IPS-18c (cell line): Measurements from ENCODE around the gene RPUSD1.
"Not testable (repeated sequence)": the region's sequence is repeated elsewhere in the genome, so short reads cannot be mapped to it uniquely, and the experiment has no call there.

Experiments
- H3K4me3 ChIP-seq: 2 replicates; pipeline ENCODE4 v1.7.0; 2013; ENCODE audit warnings: low read depth, mild to moderate bottlenecking, low read length, moderate library complexity; ENCODE audit not compliant: insufficient read depth
- H3K9me3 ChIP-seq: one replicate; pipeline ENCODE4 v1.6.1; 2013; ENCODE audit warnings: mild to moderate bottlenecking, low read length, moderate library complexity; ENCODE audit not compliant: control insufficient read depth, insufficient read depth

The RPUSD1 gene

GRCh38 chr16:821751-822150 lies 33.6 kb upstream of the RPUSD1 start:
- Histone ChIP-seq H3K9me3 (no peaks in the 10 kb centered on the region), H3K4me3 (no peak overlapping the region)

- no peak overlapping the region for H3K4me3 ChIP-seq
Observed at GRCh38 chr16:820748-821147, 32.6 kb upstream of the RPUSD1 start.

GRCh38 chr16:820044-820408 lies 31.8 kb upstream of the RPUSD1 start:
- H3K9me3 ChIP-seq, H3K4me3 ChIP-seq: not testable (repeated sequence)

More at GRCh38 chr16:820748-821147, 32.6 kb upstream of the RPUSD1 start:
- no peaks in the 10 kb centered on the region for H3K9me3 ChIP-seq

GRCh38 chr16:819336-820043 lies 31.3 kb upstream of the RPUSD1 start:
- Histone ChIP-seq H3K9me3 (no peaks in the 10 kb centered on the region), H3K4me3 (no peak overlapping the region)

- Histone ChIP-seq H3K4me3 (no peak overlapping the region), H3K9me3 (no peaks in the 10 kb centered on the region)
Observed at GRCh38 chr16:818592-818991, 30.4 kb upstream of the RPUSD1 start.

GRCh38 chr16:818132-818531 lies 30.0 kb upstream of the RPUSD1 start:
- no peak overlapping the region for H3K4me3 ChIP-seq

GRCh38 chr16:817001-817906 lies 29.1 kb upstream of the RPUSD1 start:
- Histone ChIP-seq H3K9me3 (no peaks in the 10 kb centered on the region), H3K4me3 (no peak overlapping the region)

More at GRCh38 chr16:818132-818531, 30.0 kb upstream of the RPUSD1 start:
- no peaks in the 10 kb centered on the region for H3K9me3 ChIP-seq

- Histone ChIP-seq H3K9me3 (no peaks in the 10 kb centered on the region), H3K4me3 (no peak overlapping the region)
Observed at GRCh38 chr16:815861-816260, 27.7 kb upstream of the RPUSD1 start.

GRCh38 chr16:814974-815373 lies 26.8 kb upstream of the RPUSD1 start:
- H3K9me3 ChIP-seq = no peaks in the 10 kb centered on the region
- H3K4me3 ChIP-seq = no peak overlapping the region

- H3K4me3 ChIP-seq = no peak overlapping the region
Observed at GRCh38 chr16:813916-814412, 25.8 kb upstream of the RPUSD1 start.

GRCh38 chr16:813204-813915 lies 25.2 kb upstream of the RPUSD1 start:
- Histone ChIP-seq H3K4me3 (peak overlapping the region; percentile 47), H3K9me3 (no peaks in the 10 kb centered on the region)

More at GRCh38 chr16:813916-814412, 25.8 kb upstream of the RPUSD1 start:
- H3K9me3 ChIP-seq = no peaks in the 10 kb centered on the region

GRCh38 chr16:808085-808386 lies 19.9 kb upstream of the RPUSD1 start:
- Histone ChIP-seq H3K4me3 (peak overlapping the region; percentile 77), H3K9me3 (no peaks in the 10 kb centered on the region)

GRCh38 chr16:807347-808084 lies 19.3 kb upstream of the RPUSD1 start:
- H3K9me3 ChIP-seq = no peaks in the 10 kb centered on the region
- H3K4me3 ChIP-seq = peak overlapping the region; percentile 77

- Histone ChIP-seq H3K9me3 (no peaks in the 10 kb centered on the region), H3K4me3 (no peak overlapping the region)
Observed at GRCh38 chr16:805474-805873, 17.3 kb upstream of the RPUSD1 start.

GRCh38 chr16:804193-805048 lies 16.2 kb upstream of the RPUSD1 start:
- Histone ChIP-seq H3K4me3 (no peak overlapping the region), H3K9me3 (no peaks in the 10 kb centered on the region)

- H3K4me3 ChIP-seq = no peak overlapping the region
- H3K9me3 ChIP-seq = no peaks in the 10 kb centered on the region
Observed at GRCh38 chr16:803754-804080, 15.5 kb upstream of the RPUSD1 start.
